H1 (cell line): ENCODE data around the gene OTUD6A. TPM values are rescaled to one million over a fixed set of nuclear protein-coding genes. Genes with fewer than 3 reads are reported as not detected.

Experiments used
- CTCF ChIA-PET: fragments of 300-600 bp; sonication (Branson Sonifier 250); formaldehyde crosslinking; loops from one replicate; lab custom pipeline; 2021; ENCODE audit not compliant: partially characterized antibody; lab: Charles Lee
- POLR2A ChIA-PET: fragments of 300-600 bp; sonication (Branson Sonifier 250); formaldehyde crosslinking; loops from one replicate; lab custom pipeline; 2021; ENCODE audit warnings: inconsistent platforms; ENCODE audit not compliant: partially characterized antibody; lab: Charles Lee
- DNase-seq, 2 experiments: peaks; one replicate each; pipeline versions ENCODE4 v3.0.0 to v3.0.0-alpha.2; 2010 to 2022; ENCODE audit warnings: low spot score in 2 of 2, low read depth in 1 of 2, mixed read lengths in 1 of 2
- FAIRE-seq: peaks from 2 replicates; lab custom pipeline; 2011; peaks lifted over from hg19 to GRCh38; lab: Jason Lieb, UNC
- H2AFZ ChIP-seq: 2 replicates; pipeline ENCODE4 v1.8.1; 2012; ENCODE audit warnings: low read length, inconsistent platforms
- H2AK5ac ChIP-seq: 2 replicates; pipeline ENCODE4 v1.6.1; 2013; ENCODE audit warnings: low read depth, low read length
- H2BK120ac ChIP-seq: replicated peaks from 2 replicates; pipeline ENCODE3; 2013; ENCODE audit warnings: low read depth, low read length, inconsistent platforms
- H2BK12ac ChIP-seq: 2 replicates; pipeline ENCODE4 v1.6.1; 2013; ENCODE audit warnings: low read depth, low read length
- H2BK15ac ChIP-seq: 2 replicates; pipeline ENCODE4 v1.6.1; 2013; ENCODE audit warnings: low read length
- H2BK20ac ChIP-seq: 2 replicates; pipeline ENCODE4 v1.6.1; 2013; ENCODE audit warnings: low read length
- H2BK5ac ChIP-seq: 2 replicates; pipeline ENCODE4 v1.6.1; 2013; ENCODE audit warnings: low read depth, low read length
- H3K14ac ChIP-seq: 2 replicates; pipeline ENCODE4 v1.6.1; 2013; ENCODE audit warnings: inconsistent platforms; ENCODE audit not compliant: insufficient read length
- H3K18ac ChIP-seq: 2 replicates; pipeline ENCODE4 v1.6.1; 2013; ENCODE audit warnings: low read length; ENCODE audit errors: extremely low read depth
- H3K23ac ChIP-seq: 2 replicates; pipeline ENCODE4 v1.6.1; 2013; ENCODE audit warnings: inconsistent platforms; ENCODE audit not compliant: insufficient read length
- H3K23me2 ChIP-seq: 2 replicates; pipeline ENCODE4 v1.6.1; 2013; ENCODE audit warnings: low read depth, low read length
- H3K27ac ChIP-seq: 2 replicates; pipeline ENCODE4 v1.6.1; 2011; ENCODE audit warnings: low read depth, low read length, inconsistent platforms
- H3K27me3 ChIP-seq, 4 experiments: replicated peaks in 1 of 4; 1 replicate in 1 of 4; 2 replicates in 3 of 4; pipeline versions ENCODE4 v1.6.1 to v1.8.1; 2011 to 2013; ENCODE audit warnings: low read length in 3 of 4, mild to moderate bottlenecking in 3 of 4, inconsistent platforms in 2 of 4, mixed read lengths in 2 of 4, moderate library complexity in 1 of 4; ENCODE audit not compliant: control insufficient read depth in 3 of 4, insufficient read depth in 3 of 4; ENCODE audit errors: extremely low read depth in 1 of 4
- H3K36me3 ChIP-seq, 4 experiments: 2 replicates each; pipeline versions ENCODE4 v1.6.1 to v1.8.1; 2011 to 2013; ENCODE audit warnings: mild to moderate bottlenecking in 4 of 4, low read length in 3 of 4, moderate library complexity in 2 of 4, control low read depth in 1 of 4, inconsistent platforms in 1 of 4; ENCODE audit not compliant: insufficient read depth in 4 of 4, control insufficient read depth in 2 of 4
- H3K4ac ChIP-seq: replicated peaks from 2 replicates; pipeline ENCODE3; 2013; ENCODE audit warnings: low read length, low read depth, mixed read lengths, inconsistent platforms; ENCODE audit not compliant: insufficient read length
- H3K4me1 ChIP-seq, 4 experiments: replicated peaks in 1 of 4; 1 replicate in 1 of 4; 2 replicates in 3 of 4; pipeline versions ENCODE4 v1.6.1 to v1.8.1; 2011 to 2013; ENCODE audit warnings: low read length in 3 of 4, inconsistent platforms in 2 of 4, mixed read lengths in 1 of 4; ENCODE audit not compliant: insufficient read depth in 4 of 4, control insufficient read depth in 3 of 4
- H3K4me2 ChIP-seq, 2 experiments: 2 replicates each; pipeline versions ENCODE4 v1.6.1 to v1.8.1; 2011 to 2013; ENCODE audit warnings: low read depth in 2 of 2, low read length in 2 of 2, control low read depth in 1 of 2, inconsistent platforms in 1 of 2, mild to moderate bottlenecking in 1 of 2; ENCODE audit not compliant: insufficient read depth in 1 of 2
- H3K4me3 ChIP-seq, 4 experiments: fragments of 200-600, 300-600 bp in 1 of 4; sonication (generic), shearing (Covaris generic), sonication (Bioruptor Twin) in 1 of 4; 2 replicates each; pipeline versions ENCODE4 v1.5.1 to v1.8.1; 2011 to 2016; ENCODE audit warnings: low read length in 4 of 4, low read depth in 3 of 4, control low read depth in 2 of 4, inconsistent platforms in 2 of 4, mild to moderate bottlenecking in 2 of 4, mixed read lengths in 1 of 4, moderate library complexity in 1 of 4; ENCODE audit not compliant: insufficient read depth in 2 of 4; ENCODE audit errors: extremely low read depth in 1 of 4
- H3K56ac ChIP-seq: replicated peaks from 2 replicates; pipeline ENCODE3; 2013; ENCODE audit warnings: low read depth, mild to moderate bottlenecking, mixed read lengths, low read length, inconsistent platforms; ENCODE audit not compliant: insufficient read length
- H3K79me1 ChIP-seq: 2 replicates; pipeline ENCODE4 v1.6.1; 2013; ENCODE audit warnings: low read depth, low read length, control low read depth
- H3K79me2 ChIP-seq, 2 experiments: 2 replicates each; pipeline versions ENCODE4 v1.6.1 to v1.8.1; 2012 to 2013; ENCODE audit warnings: low read length in 2 of 2, mild to moderate bottlenecking in 2 of 2, inconsistent platforms in 1 of 2; ENCODE audit not compliant: insufficient read depth in 2 of 2, control insufficient read depth in 1 of 2
- H3K9ac ChIP-seq, 4 experiments: replicated peaks in 1 of 4; 1 replicate in 1 of 4; 2 replicates in 3 of 4; pipeline versions ENCODE4 v1.6.1 to v1.8.1; 2011 to 2013; ENCODE audit warnings: low read depth in 3 of 4, low read length in 3 of 4, control low read depth in 2 of 4, mild to moderate bottlenecking in 2 of 4, moderate library complexity in 2 of 4, inconsistent platforms in 1 of 4; ENCODE audit errors: extremely low read depth in 1 of 4
- H3K9me3 ChIP-seq, 2 experiments: 2 replicates each; pipeline versions ENCODE4 v1.6.1 to v1.8.1; 2012 to 2013; ENCODE audit warnings: mild to moderate bottlenecking in 2 of 2, moderate library complexity in 2 of 2, control low read depth in 1 of 2, inconsistent platforms in 1 of 2, low read depth in 1 of 2, low read length in 1 of 2, mixed read lengths in 1 of 2; ENCODE audit not compliant: insufficient read depth in 2 of 2
- H4K20me1 ChIP-seq, 2 experiments: replicated peaks in 1 of 2; 2 replicates each; pipeline versions ENCODE3 to v1.8.1; 2011 to 2013; ENCODE audit warnings: inconsistent platforms in 2 of 2, low read length in 2 of 2, mild to moderate bottlenecking in 1 of 2; ENCODE audit not compliant: insufficient read depth in 2 of 2, control insufficient read depth in 1 of 2
- H4K5ac ChIP-seq: 2 replicates; pipeline ENCODE4 v1.6.1; 2013; ENCODE audit warnings: low read length, low read depth, mixed read lengths, inconsistent platforms; ENCODE audit not compliant: insufficient read length
- H4K8ac ChIP-seq: 2 replicates; pipeline ENCODE4 v1.8.0; 2013; ENCODE audit warnings: mild to moderate bottlenecking, moderate library complexity, low read length, inconsistent platforms; ENCODE audit not compliant: insufficient read depth; ENCODE audit errors: extremely low read depth
- H4K91ac ChIP-seq: replicated peaks from 2 replicates; pipeline ENCODE3; 2013; ENCODE audit warnings: low read length, mixed read lengths, inconsistent platforms; ENCODE audit not compliant: insufficient read length
- JUN ChIP-seq: IDR thresholded peaks from 2 replicates; pipeline ENCODE4 v1.6.1; 2011; ENCODE audit warnings: low read depth, mild to moderate bottlenecking, improper control_type of control experiment, low read length
- KDM1A ChIP-seq: fragments of 200-600, 300-600 bp; sonication (generic); IDR thresholded peaks from 2 replicates; pipeline ENCODE4 v1.7.1; 2016; ENCODE audit warnings: mild to moderate bottlenecking, low read length, borderline replicate concordance
- polyA plus RNA-seq, 7 experiments: library from polyadenylated mRNA; depleted of rRNA in 3 of 7; stranded (reverse) in 5 of 7; unstranded in 2 of 7; fragments of >200 nt in 5 of 7; fragments of 200-250 nt in 2 of 7; gene quantifications; 1 replicate in 5 of 7; 2 replicates in 1 of 7; 4 replicates in 1 of 7; pipeline versions ENCODE4 v1.2.1 to v1.2.3, GENCODE V29; 2011 to 2013; ENCODE audit warnings: missing spikeins in 2 of 7, mixed read lengths in 2 of 7
- total RNA-seq: library from RNA; stranded (reverse); fragmentation: NEBNext Ultra II Directional; extraction: Animal tissue kit (Norgen Biotek cat#: 25700); gene quantifications from 2 replicates; pipeline ENCODE4 v1.2.1, GENCODE V29; 2021

Gene OTUD6A
- total and polyA plus RNA-seq, 2 of the 8 experiments (the other 6 are each of a cell fraction or from before 2014, with no cell fraction given) = 0.09 to 0.17 TPM

GRCh38 chrX:70046978-70047377 is 15.3 kb upstream of the OTUD6A start:
- Histone ChIP-seq H3K9me3 (no peaks in the 10 kb centered on the region), H3K56ac (no peak overlapping the region), H3K23me2 (no peaks in the 10 kb centered on the region), H3K79me1 (no peaks in the 10 kb centered on the region), H3K9ac (no peak overlapping the region), H4K8ac (no peak overlapping the region), H3K27ac (no peak overlapping the region), H2BK5ac (no peak overlapping the region), H2BK120ac (no peak overlapping the region), H2AFZ (no peak overlapping the region), H4K91ac (no peak overlapping the region), H3K4me2 (no peak overlapping the region), H3K4me1 (no peaks in the 10 kb centered on the region), H3K36me3 (no peaks in the 10 kb centered on the region), H4K5ac (no peak overlapping the region), H3K79me2 (no peaks in the 10 kb centered on the region), H3K23ac (no peak overlapping the region), H3K27me3 (no peaks in the 10 kb centered on the region), H3K4me3 (no peak overlapping the region), H3K14ac (no peak overlapping the region), H3K4ac (no peak overlapping the region), H2BK15ac (no peak overlapping the region), H2BK20ac (no peak overlapping the region), H3K18ac (no peak overlapping the region), H2BK12ac (no peak overlapping the region), H2AK5ac (no peak overlapping the region), H4K20me1 (no peaks in the 10 kb centered on the region)
- ChIA-PET CTCF (interaction anchor here (1.1 kb wide), 1 partner anchor 50 kb away, joined by 4 read pairs; no protein-coding TSS in a partner anchor), POLR2A (no interaction called here)
- FAIRE-seq (no peak), DNase-seq (no peak)
- no peak for TF ChIP-seq KDM1A
- no peak for TF ChIP-seq JUN
